A673 (cell line): ENCODE results near the gene CLN6. TPM values are rescaled to one million over a fixed set of nuclear protein-coding genes. Genes with fewer than 3 reads are reported as not detected.

ENCODE experiments used
- BruUV-seq: library from RNA; stranded (reverse); fragments of 400-500 nt; replicated peaks from 2 replicates; lab custom pipeline; 2021; lab: Mats Ljungman, UMichigan
- CTCF ChIA-PET: fragments of 300-600 bp; sonication (Branson Sonifier 250); formaldehyde crosslinking; loops from one replicate; lab custom pipeline; 2022; ENCODE audit warnings: antibody characterized with exemption; lab: Charles Lee
- POLR2A ChIA-PET: fragments of 300-600 bp; sonication (Branson Sonifier 250); formaldehyde crosslinking; loops from one replicate; lab custom pipeline; 2022; ENCODE audit warnings: antibody characterized with exemption; ENCODE audit not compliant: low non-redundant PET; lab: Charles Lee
- DNase-seq: peaks from one replicate; pipeline ENCODE4 v3.0.0-alpha.2; 2015; ENCODE audit warnings: low spot score
- H3K27ac ChIP-seq: fragments of 200-600 bp; sonication (generic); 2 replicates; pipeline ENCODE4 v1.5.1; 2016; ENCODE audit warnings: mixed run types, low read depth, mild to moderate bottlenecking, mixed read lengths, antibody characterized with exemption, low read length; ENCODE audit not compliant: poor library complexity, severe bottlenecking
- H3K27me3 ChIP-seq: fragments of 200-600 bp; sonication (generic); replicated peaks from 2 replicates; pipeline ENCODE4 v1.6.1; 2017; ENCODE audit warnings: mixed run types, low read depth, mild to moderate bottlenecking, mixed read lengths, antibody characterized with exemption, low read length; ENCODE audit not compliant: insufficient read depth, poor library complexity
- H3K36me3 ChIP-seq: fragments of 200-600 bp; sonication (generic); 2 replicates; pipeline ENCODE4 v1.6.1; 2016; ENCODE audit warnings: mixed run types, mild to moderate bottlenecking, mixed read lengths, antibody characterized with exemption, low read length; ENCODE audit not compliant: insufficient read depth, poor library complexity, severe bottlenecking
- H3K4me1 ChIP-seq: fragments of 200-600 bp; sonication (generic); 2 replicates; pipeline ENCODE4 v1.6.1; 2017; ENCODE audit warnings: mixed run types, mild to moderate bottlenecking, mixed read lengths, antibody characterized with exemption, low read length; ENCODE audit not compliant: insufficient read depth, poor library complexity, severe bottlenecking
- H3K4me3 ChIP-seq: fragments of 200-600 bp; sonication (generic); 2 replicates; pipeline ENCODE4 v1.5.1; 2016; ENCODE audit warnings: low read depth, mixed run types, mild to moderate bottlenecking, mixed read lengths, low read length; ENCODE audit not compliant: poor library complexity, severe bottlenecking
- H3K9me3 ChIP-seq: fragments of 200-600 bp; sonication (generic); 2 replicates; pipeline ENCODE4 v1.6.1; 2016; ENCODE audit warnings: mixed run types, low read depth, mild to moderate bottlenecking, mixed read lengths, antibody characterized with exemption, low read length; ENCODE audit not compliant: poor library complexity, severe bottlenecking
- CTCF ChIP-seq: fragments of 300-800, 200-600 bp; sonication (generic); conservative IDR thresholded peaks from 2 replicates; pipeline ENCODE4 v1.5.1; 2017; ENCODE audit warnings: low read depth, mild to moderate bottlenecking, antibody characterized with exemption, low read length, moderate library complexity, mixed read lengths
- EZH2 ChIP-seq: fragments of 200-600 bp; sonication (generic); IDR thresholded peaks from 2 replicates; pipeline ENCODE4 v1.6.1; 2017; ENCODE audit warnings: borderline replicate concordance, low read depth, mild to moderate bottlenecking, mixed read lengths, antibody characterized with exemption, low read length; ENCODE audit not compliant: poor library complexity, severe bottlenecking
- intact Hi-C: fragments of 100-400 bp; cut with micrococcal nuclease; formaldehyde crosslinking; loops from one replicate; pipeline ENCODE4 v1.10.0; 2022; ENCODE audit not compliant: unreplicated experiment
- total RNA-seq: library from RNA; stranded (reverse); gene quantifications from 2 replicates; pipeline ENCODE4 v1.2.3, GENCODE V29; 2021

The CLN6 gene
- total RNA-seq, 1 experiment from 2014 or later: 84.7 TPM

GRCh38 chr15:68177742-68178141 lies 51.8 kb downstream of the CLN6 start:
- Histone ChIP-seq H3K27ac (no peak overlapping the region), H3K4me1 (no peaks in the 10 kb centered on the region), H3K9me3 (no peaks in the 10 kb centered on the region), H3K36me3 (peaks cover 18% of the 10 kb centered on the region), H3K4me3 (no peak overlapping the region), H3K27me3 (no peaks in the 10 kb centered on the region)
- no peak for DNase-seq
- intact Hi-C loops: no loop called here
- CTCF ChIA-PET: no interaction called here
- POLR2A ChIA-PET: no interaction called here
- BruUV-seq: no TSS peak
- TF ChIP-seq CTCF (no peak), EZH2 (no peak)

- Histone ChIP-seq H3K27me3 (no peaks in the 10 kb centered on the region), H3K27ac (no peak overlapping the region), H3K36me3 (peaks cover 18% of the 10 kb centered on the region), H3K4me1 (no peaks in the 10 kb centered on the region), H3K9me3 (no peaks in the 10 kb centered on the region), H3K4me3 (no peak overlapping the region)
- ChIA-PET POLR2A (no interaction called here), CTCF (no interaction called here)
- no TSS peak for BruUV-seq
- DNase-seq: no peak
- TF ChIP-seq EZH2 (no peak), CTCF (no peak)
- intact Hi-C loops: no loop called here
These were observed 52.9 kb downstream of the CLN6 start for GRCh38 chr15:68176601-68177000.

GRCh38 chr15:68175526-68175925 lies 54.0 kb downstream of the CLN6 start:
- CTCF ChIA-PET: no interaction called here

More at GRCh38 chr15:68175526-68175925, 54.0 kb downstream of the CLN6 start:
- H3K4me1 ChIP-seq: no peaks in the 10 kb centered on the region
- no peak for DNase-seq
- no peak overlapping the region for H3K27ac ChIP-seq
- TF ChIP-seq EZH2: no peak
- TF ChIP-seq CTCF: no peak
- POLR2A ChIA-PET: no interaction called here
- no peak overlapping the region for H3K4me3 ChIP-seq
- no TSS peak for BruUV-seq
- no peaks in the 10 kb centered on the region for H3K27me3 ChIP-seq
- H3K9me3 ChIP-seq: no peaks in the 10 kb centered on the region
- H3K36me3 ChIP-seq: peaks cover 12% of the 10 kb centered on the region
- intact Hi-C loops: no loop called here
